KOPT-K1 (cell line): ENCODE measurements around the gene SURF6.

Experiments
- H3K27ac ChIP-seq: fragments of 200-600 bp; sonication (generic); 2 replicates; pipeline ENCODE4 v1.5.1; 2016; ENCODE audit warnings: antibody characterized with exemption, mild to moderate bottlenecking, low read depth, low read length; ENCODE audit not compliant: poor library complexity, severe bottlenecking
- H3K36me3 ChIP-seq: fragments of 200-600 bp; sonication (generic); 2 replicates; pipeline ENCODE4 v1.5.1; 2017; ENCODE audit warnings: antibody characterized with exemption, mild to moderate bottlenecking, low read length, moderate library complexity; ENCODE audit not compliant: insufficient read depth
- H3K9me3 ChIP-seq: fragments of 200-600 bp; sonication (generic); 2 replicates; pipeline ENCODE4 v1.5.1; 2017; ENCODE audit warnings: antibody characterized with exemption, low read length, mild to moderate bottlenecking; ENCODE audit not compliant: insufficient read depth, poor library complexity, severe bottlenecking

Gene SURF6

DNA sequence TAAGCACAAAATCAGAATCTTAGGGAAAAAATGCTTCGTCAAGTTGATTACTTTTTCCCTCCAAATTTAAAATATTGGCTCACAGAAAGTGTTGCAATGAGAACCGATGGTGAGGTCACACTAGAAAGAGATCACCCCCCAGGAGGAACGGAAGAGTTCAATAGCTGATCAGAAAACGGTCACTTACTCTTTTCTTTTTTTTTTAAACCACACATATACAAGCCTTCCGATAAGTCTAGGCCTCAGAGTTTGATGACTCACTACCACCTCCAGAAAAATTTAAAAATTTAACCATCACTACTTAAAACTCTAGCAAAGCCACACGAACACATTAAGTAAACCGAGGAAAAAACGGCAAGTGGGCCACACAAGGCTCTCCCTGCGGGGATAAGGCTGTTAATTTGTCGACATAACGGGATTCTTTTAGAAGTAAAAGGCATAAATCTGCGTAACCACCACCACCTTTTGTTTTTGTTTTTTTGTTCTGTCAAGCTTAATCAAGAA is 38.7 kb upstream of the SURF6 start:
- Histone ChIP-seq H3K27ac (peak overlapping the region; percentile 85), H3K36me3 (peaks cover 26% of the 10 kb centered on the region), H3K9me3 (no peaks in the 10 kb centered on the region)

DNA sequence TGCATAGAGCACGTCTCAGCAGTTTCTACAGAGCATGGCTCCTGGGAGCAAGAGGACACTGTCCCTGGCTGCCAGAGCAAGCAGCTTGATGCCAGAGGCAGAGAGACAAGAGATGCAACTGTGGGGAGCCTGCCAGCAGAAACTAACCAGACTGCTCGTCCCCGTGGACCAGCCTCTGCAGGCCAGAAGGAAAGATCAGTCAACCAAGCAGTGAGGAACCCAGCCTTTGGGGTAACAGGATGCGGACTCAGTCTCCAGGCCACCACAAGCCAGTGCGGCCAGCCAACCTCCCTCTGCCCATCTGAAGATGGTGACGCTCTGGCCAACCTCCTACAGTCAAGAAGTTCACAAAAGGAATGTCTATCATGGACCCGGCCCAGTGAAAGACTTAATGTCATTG is 36.2 kb upstream of the SURF6 start:
- peaks cover 51% of the 10 kb centered on the region for H3K36me3 ChIP-seq
- no peaks in the 10 kb centered on the region for H3K9me3 ChIP-seq
- H3K27ac ChIP-seq: peak overlapping the region; percentile 92

DNA sequence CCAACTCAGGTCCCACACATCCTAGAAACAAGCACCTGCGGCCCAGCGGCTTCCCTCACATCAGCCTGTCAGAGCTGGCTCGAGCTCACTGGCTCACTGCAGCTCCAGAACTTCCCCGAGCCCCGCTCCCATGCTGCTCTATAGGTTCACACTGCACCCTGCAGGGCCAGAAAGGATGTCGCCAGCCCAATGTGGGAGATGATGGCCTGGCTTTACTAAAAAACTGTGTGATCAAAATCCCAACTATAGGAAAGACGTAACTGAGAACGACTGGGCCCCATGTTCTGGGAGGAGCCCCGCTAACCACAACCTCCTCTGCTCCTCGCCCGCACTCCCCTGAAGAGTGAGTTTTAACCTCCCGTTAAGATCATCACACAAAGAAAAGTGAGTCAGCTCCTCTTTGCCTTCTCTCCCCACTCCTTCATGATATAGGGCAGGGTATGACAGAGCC is 35.3 kb upstream of the SURF6 start:
- peaks cover 59% of the 10 kb centered on the region for H3K36me3 ChIP-seq
- peak overlapping the region; percentile 92 for H3K27ac ChIP-seq
- H3K9me3 ChIP-seq: no peaks in the 10 kb centered on the region

DNA sequence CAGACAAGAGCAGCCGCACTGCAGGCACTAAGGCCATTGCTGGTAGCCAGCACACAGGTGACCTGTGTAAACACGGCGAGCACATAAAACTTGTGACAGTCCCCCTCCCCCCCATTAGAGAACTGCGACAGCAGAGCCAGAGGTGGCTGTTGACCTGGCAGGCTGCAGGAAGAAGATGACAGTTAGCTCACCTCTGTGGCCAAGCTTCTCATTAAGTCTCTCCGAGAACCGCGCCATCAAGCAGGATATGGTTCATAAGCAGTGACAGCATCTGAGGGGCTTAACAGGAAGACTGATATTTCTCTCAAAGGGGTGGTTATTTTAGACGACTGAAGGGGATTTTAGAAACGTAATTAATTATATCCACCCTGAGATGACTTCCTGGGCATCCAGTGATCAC is 34.7 kb upstream of the SURF6 start:
- Histone ChIP-seq H3K36me3 (peaks cover 65% of the 10 kb centered on the region), H3K9me3 (no peaks in the 10 kb centered on the region), H3K27ac (peak overlapping the region; percentile 92)

DNA sequence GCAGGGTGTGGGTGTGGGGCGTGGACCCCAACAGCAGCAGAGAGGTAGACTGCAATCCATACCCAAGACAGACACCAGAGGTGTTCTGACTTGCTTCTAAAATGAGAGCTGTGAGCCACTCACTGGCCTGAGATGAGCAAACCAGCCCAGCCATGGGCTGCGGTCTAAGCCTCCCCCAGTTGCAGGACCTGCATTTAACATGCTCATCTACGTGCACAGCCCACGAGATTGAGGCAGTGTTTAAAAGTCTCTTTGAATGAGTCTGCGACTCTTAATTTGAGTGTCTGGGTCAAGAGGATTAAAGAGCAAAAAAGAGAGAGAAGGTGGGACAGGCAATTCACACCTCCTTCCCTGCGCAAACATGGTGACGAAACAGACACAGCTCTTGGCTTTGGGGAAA is 33.9 kb upstream of the SURF6 start:
- peaks cover 73% of the 10 kb centered on the region for H3K36me3 ChIP-seq
- peak overlapping the region; percentile 92 for H3K27ac ChIP-seq
- no peaks in the 10 kb centered on the region for H3K9me3 ChIP-seq

DNA sequence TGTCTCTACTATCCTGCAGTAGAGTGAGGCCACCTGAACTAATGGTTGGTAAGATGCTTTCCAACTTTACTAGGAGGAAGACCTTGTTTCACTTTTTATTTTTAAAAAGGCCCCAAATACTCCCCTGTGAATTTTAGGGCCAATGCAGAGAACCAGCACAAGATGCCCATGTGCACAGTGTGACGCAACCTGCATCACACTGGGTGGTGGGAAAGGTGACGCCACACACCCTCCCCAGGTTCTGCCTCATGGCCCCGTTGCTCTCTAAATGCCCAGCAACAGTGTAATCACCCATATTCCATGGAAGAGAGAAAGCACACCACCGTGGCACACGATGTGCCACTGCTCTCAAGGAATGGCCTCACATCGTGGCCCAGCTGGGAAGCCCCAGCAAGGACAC is 33.4 kb upstream of the SURF6 start:
- Histone ChIP-seq H3K36me3 (peaks cover 78% of the 10 kb centered on the region), H3K27ac (peak overlapping the region; percentile 92), H3K9me3 (no peaks in the 10 kb centered on the region)

DNA sequence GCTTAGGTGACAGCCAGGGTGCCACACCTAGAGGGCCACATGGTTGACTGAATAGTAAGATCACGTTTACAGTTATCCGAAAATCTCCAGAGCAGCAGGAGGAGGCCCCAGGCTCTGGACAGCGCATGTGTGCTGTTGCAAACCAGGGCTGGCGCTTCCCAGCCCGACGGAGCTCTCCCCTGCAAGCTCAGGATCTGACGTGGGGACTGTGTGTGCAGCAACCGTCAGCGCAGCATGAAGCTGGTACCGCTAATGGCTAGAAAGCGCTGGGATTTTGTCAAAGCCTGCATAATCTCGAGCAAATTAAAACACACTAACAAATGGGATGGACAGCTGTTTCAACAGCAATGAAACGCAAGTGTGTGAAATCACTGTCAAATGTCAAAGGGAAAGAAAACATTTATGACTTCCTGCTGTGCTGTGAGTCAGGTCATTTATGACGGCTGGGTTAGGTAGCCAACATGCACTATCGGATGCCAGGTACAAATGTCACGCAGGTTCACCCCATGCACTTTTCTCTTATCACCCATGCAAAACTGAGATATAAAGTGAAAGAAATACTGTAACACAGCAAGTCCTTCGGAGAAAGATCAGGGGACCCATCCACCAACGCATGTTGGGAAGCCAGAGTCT is 32.4 kb upstream of the SURF6 start:
- peaks cover 86% of the 10 kb centered on the region for H3K36me3 ChIP-seq

DNA sequence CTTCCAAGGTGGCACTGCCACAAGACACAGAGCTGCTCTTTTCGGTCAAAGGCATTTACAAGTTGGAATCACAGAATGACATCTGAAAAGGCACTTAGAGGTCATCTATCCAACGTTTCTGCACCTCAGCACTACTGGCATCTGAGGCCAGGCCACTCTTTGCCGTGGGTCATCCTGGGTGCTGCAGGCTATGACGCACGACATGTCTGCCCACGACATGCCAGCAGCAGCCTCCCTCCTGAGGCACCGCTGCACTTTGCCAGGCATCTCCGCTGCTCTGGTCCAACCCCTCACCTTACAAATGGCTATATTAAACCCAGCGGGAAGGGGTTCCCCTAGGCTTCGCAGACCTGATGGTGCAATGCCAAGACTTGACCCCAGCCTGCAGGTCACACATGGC is 31.8 kb upstream of the SURF6 start:
- no peak overlapping the region for H3K27ac ChIP-seq
- peaks cover 86% of the 10 kb centered on the region for H3K36me3 ChIP-seq
- no peaks in the 10 kb centered on the region for H3K9me3 ChIP-seq

More for the DNA sequence above, 32.4 kb upstream of the SURF6 start:
- H3K27ac ChIP-seq: no peak overlapping the region
- no peaks in the 10 kb centered on the region for H3K9me3 ChIP-seq

DNA sequence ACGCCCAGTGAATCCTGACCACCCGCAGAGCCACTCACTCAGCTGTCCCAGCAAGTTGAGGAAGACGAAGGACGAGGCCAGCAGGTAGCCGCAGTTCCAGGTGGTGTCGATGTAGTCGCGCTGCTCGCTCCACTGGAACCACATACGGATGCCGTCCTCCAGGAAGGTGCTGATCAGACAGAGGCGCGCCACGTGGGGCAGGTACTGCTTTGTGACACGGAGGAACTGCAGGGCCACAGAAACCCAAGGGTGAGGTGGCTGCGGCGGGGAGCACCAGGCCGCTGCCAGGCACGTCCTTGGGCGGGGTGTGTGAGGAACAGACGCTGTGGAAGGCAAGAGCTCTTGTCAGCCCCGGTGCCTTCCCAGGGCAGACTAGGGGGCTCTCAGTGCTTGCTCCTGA is 31.2 kb upstream of the SURF6 start:
- Histone ChIP-seq H3K9me3 (no peaks in the 10 kb centered on the region), H3K27ac (no peak overlapping the region), H3K36me3 (peaks cover 86% of the 10 kb centered on the region)

DNA sequence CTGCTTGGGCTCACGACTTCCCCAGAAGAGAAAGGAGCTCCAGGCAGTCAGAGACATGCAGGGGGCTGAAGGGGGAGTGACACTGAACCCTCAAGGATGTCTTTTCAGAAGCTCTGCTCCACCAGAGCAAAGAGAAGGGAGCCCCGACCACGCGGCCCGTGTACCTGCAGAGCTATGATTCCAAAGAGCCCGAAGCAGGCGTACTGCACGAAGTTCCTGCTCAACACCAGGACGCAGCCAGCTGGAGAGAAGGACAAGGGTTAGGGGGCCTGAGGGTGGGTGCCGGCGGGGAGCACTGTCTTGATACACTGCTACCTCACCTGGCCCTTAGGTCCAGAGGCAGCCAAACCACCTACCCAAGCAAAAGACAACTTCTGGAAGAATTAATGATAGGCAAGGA is 30.4 kb upstream of the SURF6 start:
- H3K36me3 ChIP-seq: peaks cover 91% of the 10 kb centered on the region
- no peak overlapping the region for H3K27ac ChIP-seq
- no peaks in the 10 kb centered on the region for H3K9me3 ChIP-seq

DNA sequence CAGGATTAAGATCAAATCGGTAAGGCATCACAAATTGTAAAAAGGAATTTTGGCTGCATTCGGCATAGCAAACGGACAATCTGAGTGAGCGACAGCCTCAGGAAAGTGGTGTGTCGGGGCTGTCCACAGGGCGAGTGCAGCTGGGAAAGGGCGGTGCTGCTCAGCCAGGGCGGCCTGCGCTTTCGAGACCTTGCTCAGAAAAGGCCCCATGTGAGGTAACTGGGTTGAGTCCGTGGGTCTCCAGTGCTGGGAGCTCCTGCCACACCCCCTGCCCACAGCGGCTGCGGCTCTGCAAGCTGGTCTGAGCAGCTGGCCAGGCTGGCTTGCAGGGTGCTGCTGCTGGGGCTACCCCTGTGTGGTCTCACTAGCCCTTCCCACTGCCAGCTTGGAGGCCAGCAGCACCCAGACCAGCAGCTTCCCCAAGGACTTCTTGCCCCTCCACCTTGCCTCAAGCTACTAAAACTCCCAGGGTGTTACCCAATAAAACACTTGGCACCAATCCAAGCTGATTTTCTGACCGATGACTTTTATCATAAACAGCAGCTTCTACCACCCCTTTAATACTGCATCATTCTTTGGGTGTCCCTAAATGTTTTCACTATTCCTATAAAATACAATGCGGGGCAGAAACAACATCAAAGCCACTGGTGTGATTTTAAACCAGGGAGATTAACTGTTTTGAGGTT is 26.5 kb upstream of the SURF6 start:
- H3K27ac ChIP-seq: no peak overlapping the region

DNA sequence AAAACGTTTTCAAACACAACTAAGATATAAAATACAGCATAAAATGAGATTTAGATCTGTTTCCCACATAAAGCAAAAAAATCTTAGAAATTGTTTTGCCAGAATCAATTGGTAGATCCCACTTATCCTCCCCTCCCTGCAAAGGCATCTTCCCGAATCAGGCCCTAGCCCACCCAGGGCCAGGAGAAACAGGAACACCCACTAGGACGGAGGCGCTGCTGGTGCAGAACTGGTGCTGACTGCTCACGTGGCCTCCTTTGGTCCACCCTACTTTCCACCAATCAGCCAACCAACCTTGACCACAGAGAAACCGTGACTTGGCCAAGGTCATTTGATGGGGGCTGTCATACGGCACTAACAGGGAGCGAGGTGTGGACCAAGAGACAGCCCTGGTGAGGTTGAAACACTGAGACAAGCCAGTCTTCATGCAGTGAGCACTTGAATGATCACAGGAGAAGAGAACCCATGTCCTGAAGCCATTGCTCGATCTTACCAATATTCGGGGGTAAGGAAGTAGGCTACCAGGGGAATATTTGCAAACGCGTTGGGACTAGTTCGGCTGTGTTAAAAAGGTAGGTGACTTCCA is 25.6 kb upstream of the SURF6 start:
- no peak overlapping the region for H3K27ac ChIP-seq
- peaks cover 86% of the 10 kb centered on the region for H3K36me3 ChIP-seq
- H3K9me3 ChIP-seq: no peaks in the 10 kb centered on the region

More for the DNA sequence above, 26.5 kb upstream of the SURF6 start:
- Histone ChIP-seq H3K36me3 (peaks cover 95% of the 10 kb centered on the region), H3K9me3 (no peaks in the 10 kb centered on the region)

DNA sequence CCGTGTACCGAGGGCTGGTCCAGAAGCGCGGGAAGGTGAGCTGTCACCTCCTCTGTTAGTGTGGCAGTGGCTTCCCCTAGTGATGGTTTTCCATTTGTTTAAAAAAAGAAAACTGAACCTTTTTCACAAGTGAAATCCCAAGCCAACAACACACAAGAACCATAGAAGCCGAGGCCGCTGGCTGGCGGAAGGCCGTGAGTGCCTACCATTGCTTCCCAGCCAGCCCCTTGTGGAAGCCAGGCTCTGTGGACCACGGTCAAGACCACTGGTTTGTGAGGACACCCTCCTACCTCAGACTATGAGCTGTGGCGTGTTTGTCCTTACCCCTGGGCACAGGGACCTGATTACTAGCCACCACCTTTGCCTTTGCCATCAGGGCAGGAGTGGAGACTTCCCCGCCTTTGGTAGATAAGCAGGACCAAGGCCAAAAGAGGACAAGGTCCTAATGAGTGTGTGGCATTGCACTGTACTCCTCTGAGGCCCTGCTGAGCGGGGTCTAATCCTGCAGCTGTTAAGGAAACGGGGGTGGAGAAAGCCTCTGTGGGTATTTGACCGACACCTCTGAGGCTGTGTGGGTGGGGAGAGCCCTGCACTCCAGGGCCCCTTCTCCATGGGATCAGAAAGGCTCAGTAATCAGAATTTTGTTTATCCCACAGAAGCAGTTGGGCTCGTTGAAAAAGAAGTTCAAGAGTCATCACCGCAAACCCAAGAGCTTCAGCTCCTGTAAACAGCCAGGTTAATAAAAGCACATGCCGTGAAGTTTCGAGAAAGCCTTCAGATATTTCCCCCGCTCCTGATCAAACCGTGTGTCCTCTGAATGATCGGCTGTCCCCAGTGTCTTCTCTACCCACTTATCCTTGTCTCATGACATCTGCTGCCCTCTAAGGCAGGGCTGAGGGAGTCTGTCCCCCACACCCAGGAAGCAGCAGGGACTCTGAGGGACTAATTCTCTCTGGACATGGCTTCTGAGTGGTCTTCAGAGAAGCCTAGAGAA is 24.7 kb upstream of the SURF6 start:
- Histone ChIP-seq H3K36me3 (peaks cover 77% of the 10 kb centered on the region), H3K27ac (no peak overlapping the region), H3K9me3 (no peaks in the 10 kb centered on the region)

DNA sequence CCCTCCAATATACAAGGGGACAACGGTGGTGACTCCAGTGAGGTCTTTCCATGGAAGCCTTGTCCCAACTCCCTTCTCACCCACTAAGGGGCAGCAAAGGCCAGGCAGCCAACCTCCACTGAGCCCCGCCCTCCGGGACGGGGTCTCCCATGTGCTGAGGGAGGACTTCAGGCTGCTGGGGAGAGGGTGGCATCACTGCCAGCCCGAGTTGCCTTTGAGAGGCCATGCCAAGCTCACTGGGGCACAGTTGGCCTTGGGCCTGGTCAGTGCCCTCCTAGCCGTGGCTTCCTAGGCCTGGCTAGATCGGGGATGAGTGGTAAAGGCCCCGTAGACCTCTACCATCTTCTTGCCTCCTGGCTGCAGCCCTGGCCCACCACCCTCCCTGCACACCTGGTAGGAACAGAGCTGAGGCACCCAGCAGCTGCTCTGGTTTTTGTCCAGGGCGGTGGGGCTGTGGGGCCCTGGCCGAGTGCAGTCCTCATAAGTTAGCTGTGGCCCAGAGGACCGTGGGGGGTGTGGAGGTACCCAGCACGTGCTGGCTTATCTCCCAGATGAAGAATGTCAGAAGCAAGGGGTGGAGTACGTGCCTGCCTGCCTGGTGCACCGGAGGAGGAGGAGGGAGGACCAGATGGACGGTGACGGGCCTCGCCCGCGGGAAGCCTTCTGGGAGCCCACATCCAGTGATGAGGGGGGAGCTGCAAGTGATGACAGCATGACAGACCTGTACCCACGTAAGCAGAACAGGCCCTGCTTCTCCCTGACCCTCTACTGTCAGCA is 23.6 kb upstream of the SURF6 start:
- no peaks in the 10 kb centered on the region for H3K9me3 ChIP-seq
- no peak overlapping the region for H3K27ac ChIP-seq
- peaks cover 66% of the 10 kb centered on the region for H3K36me3 ChIP-seq
